Activated CD8-positive, alpha-beta T cell treated with anti-CD3 and anti-CD28 coated beads for 36 hours (primary cell): ENCODE results near the gene OPA1. TPM values are rescaled to one million over a fixed set of nuclear protein-coding genes. Genes with fewer than 3 reads are reported as not detected.

Experiments used
- ATAC-seq: fragments of 200-7000 bp; cut with Tn5 transposase; one replicate; pipeline ENCODE4 v1.10.0; 2021; ENCODE audit warnings: mild to moderate bottlenecking, moderate library complexity
- CTCF ChIA-PET: fragments of 350-600 bp; sonication (Branson Sonifier 250); formaldehyde crosslinking; loops from one replicate; lab custom pipeline; 2021; ENCODE audit warnings: antibody characterized with exemption; lab: Charles Lee
- POLR2A ChIA-PET: fragments of 350-600 bp; sonication (Branson Sonifier 250); formaldehyde crosslinking; loops from one replicate; lab custom pipeline; 2021; ENCODE audit warnings: antibody characterized with exemption; lab: Charles Lee
- DNase-seq: peaks from one replicate; pipeline ENCODE4 v3.0.0-alpha.2; 2020
- H3K27ac Mint-ChIP-seq: one replicate; pipeline ENCODE4 v1.8.0; 2021; ENCODE audit warnings: mild to moderate bottlenecking, mixed read lengths
- H3K27me3 Mint-ChIP-seq: one replicate; pipeline ENCODE4 v1.8.0; 2021; ENCODE audit warnings: mixed read lengths
- H3K36me3 Mint-ChIP-seq: one replicate; pipeline ENCODE4 v1.8.0; 2021; ENCODE audit warnings: low read depth, mixed read lengths
- H3K4me1 Mint-ChIP-seq: one replicate; pipeline ENCODE4 v1.8.0; 2021; ENCODE audit warnings: low read depth, mixed read lengths
- H3K4me3 Mint-ChIP-seq: one replicate; pipeline ENCODE4 v1.8.0; 2021; ENCODE audit warnings: mild to moderate bottlenecking, moderate library complexity, mixed read lengths
- H3K9me3 Mint-ChIP-seq: one replicate; pipeline ENCODE4 v1.8.0; 2021; ENCODE audit warnings: mixed read lengths
- CTCF ChIP-seq: fragments of 200-600 bp; IDR thresholded peaks from one replicate; pipeline ENCODE4 v1.8.0; 2022; ENCODE audit warnings: antibody characterized with exemption, mild to moderate bottlenecking
- intact Hi-C: fragments of 100-400 bp; cut with micrococcal nuclease; formaldehyde crosslinking; loops from one replicate; pipeline ENCODE4 v1.10.0; 2022
- total RNA-seq, 2 experiments: library from RNA; stranded (reverse); gene quantifications; one replicate each; pipeline ENCODE4 v1.2.3, GENCODE V29; 2021

The OPA1 gene
- total RNA-seq, 2 experiments from 2014 or later, result 84.8 to 104 TPM

GRCh38 chr3:193630005-193630404 lies 37.0 kb downstream of the OPA1 start:
- POLR2A ChIA-PET, result no interaction called here
- Mint-ChIP-seq H3K4me3 (no peak overlapping the region), H3K36me3 (peaks cover 19% of the 10 kb centered on the region), H3K4me1 (no peaks in the 10 kb centered on the region), H3K27ac (no peak overlapping the region), H3K27me3 (no peaks in the 10 kb centered on the region), H3K9me3 (no peaks in the 10 kb centered on the region)
- no peak for ATAC-seq
- intact Hi-C loops, result no loop called here
- DNase-seq, result no peak
- CTCF ChIA-PET, result no interaction called here
- no peak for TF ChIP-seq CTCF

DNA sequence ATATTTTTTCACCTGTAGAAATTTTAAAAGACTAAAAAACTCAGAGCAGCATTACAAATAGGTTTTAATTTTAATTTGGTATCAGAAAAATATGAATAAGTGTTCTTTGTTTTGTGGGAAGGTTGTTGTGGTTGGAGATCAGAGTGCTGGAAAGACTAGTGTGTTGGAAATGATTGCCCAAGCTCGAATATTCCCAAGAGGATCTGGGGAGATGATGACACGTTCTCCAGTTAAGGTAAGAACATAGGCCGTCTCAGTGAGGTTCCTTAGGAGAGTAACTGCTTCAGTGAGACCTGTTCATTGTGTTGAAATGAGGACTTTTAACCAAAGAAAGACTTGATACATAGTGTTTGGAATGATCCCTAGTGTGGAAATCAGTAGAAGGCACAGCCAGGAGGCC lies 44.8 kb downstream of the OPA1 start:
- no peak overlapping the region for H3K4me3 Mint-ChIP-seq
- CTCF ChIA-PET, result interaction anchor here (1.0 kb wide), 1 partner anchor 32 kb away, joined by 3 read pairs; no protein-coding TSS in a partner anchor
- no peaks in the 10 kb centered on the region for H3K27me3 Mint-ChIP-seq
- no peaks in the 10 kb centered on the region for H3K4me1 Mint-ChIP-seq
- POLR2A ChIA-PET, result no interaction called here
- H3K27ac Mint-ChIP-seq, result no peak overlapping the region
- ATAC-seq (no peak), DNase-seq (no peak)
- intact Hi-C loops, result no loop called here
- H3K36me3 Mint-ChIP-seq, result peaks cover 18% of the 10 kb centered on the region
- no peaks in the 10 kb centered on the region for H3K9me3 Mint-ChIP-seq
- TF ChIP-seq CTCF, result no peak

- DNase-seq, result no peak
These were observed 45.8 kb downstream of the OPA1 start for GRCh38 chr3:193638833-193639232.

GRCh38 chr3:193640165-193640715 lies 47.2 kb downstream of the OPA1 start:
- no peaks in the 10 kb centered on the region for H3K4me1 Mint-ChIP-seq
- intact Hi-C loops, result no loop called here
- H3K36me3 Mint-ChIP-seq, result peaks cover 28% of the 10 kb centered on the region
- TF ChIP-seq CTCF, result no peak
- DNase-seq, result no peak
- H3K27ac Mint-ChIP-seq, result no peak overlapping the region
- no peak overlapping the region for H3K4me3 Mint-ChIP-seq
- POLR2A ChIA-PET, result no interaction called here
- no peaks in the 10 kb centered on the region for H3K9me3 Mint-ChIP-seq
- no peak for ATAC-seq
- no peaks in the 10 kb centered on the region for H3K27me3 Mint-ChIP-seq
- CTCF ChIA-PET, result interaction anchor here (1.8 kb wide), 1 partner anchor 25 kb away, joined by 8 read pairs; no protein-coding TSS in a partner anchor

More at GRCh38 chr3:193638833-193639232, 45.8 kb downstream of the OPA1 start:
- Mint-ChIP-seq H3K4me3 (no peak overlapping the region), H3K9me3 (no peaks in the 10 kb centered on the region), H3K27ac (no peak overlapping the region), H3K4me1 (no peaks in the 10 kb centered on the region), H3K36me3 (peaks cover 19% of the 10 kb centered on the region), H3K27me3 (no peaks in the 10 kb centered on the region)
- no peak for TF ChIP-seq CTCF
- ATAC-seq, result no peak
- ChIA-PET CTCF (interaction anchor here (1.3 kb wide), 1 partner anchor 33 kb away, joined by 3 read pairs; no protein-coding TSS in a partner anchor), POLR2A (no interaction called here)
- intact Hi-C loops, result no loop called here

- Mint-ChIP-seq H3K9me3 (no peaks in the 10 kb centered on the region), H3K27me3 (no peaks in the 10 kb centered on the region), H3K4me1 (no peaks in the 10 kb centered on the region), H3K27ac (peak overlapping the region; percentile 26), H3K36me3 (peaks cover 29% of the 10 kb centered on the region), H3K4me3 (no peak overlapping the region)
- TF ChIP-seq CTCF, result no peak
- intact Hi-C loops, result no loop called here
- ATAC-seq, result no peak
- ChIA-PET CTCF (interaction anchor here (0.9 to 2.2 kb wide), 4 partner anchors 25 to 49 kb away, joined by 3 to 8 read pairs (median 4); no protein-coding TSS in a partner anchor), POLR2A (no interaction called here)
- no peak for DNase-seq
These were observed 47.9 kb downstream of the OPA1 start for GRCh38 chr3:193640728-193641439.
